HG02852 (cell line): ENCODE measurements around the gene TMEM115.
A peak's percentile ranks its signal among the peaks of the same experiment; 100 is the strongest.

ENCODE experiments used
- ATAC-seq: cut with Tn5 transposase; IDR thresholded peaks from one replicate; pipeline ENCODE4 v1.9.1; 2021; ENCODE audit warnings: mild to moderate bottlenecking, moderate library complexity; ENCODE audit not compliant: unreplicated experiment

Gene TMEM115

DNA sequence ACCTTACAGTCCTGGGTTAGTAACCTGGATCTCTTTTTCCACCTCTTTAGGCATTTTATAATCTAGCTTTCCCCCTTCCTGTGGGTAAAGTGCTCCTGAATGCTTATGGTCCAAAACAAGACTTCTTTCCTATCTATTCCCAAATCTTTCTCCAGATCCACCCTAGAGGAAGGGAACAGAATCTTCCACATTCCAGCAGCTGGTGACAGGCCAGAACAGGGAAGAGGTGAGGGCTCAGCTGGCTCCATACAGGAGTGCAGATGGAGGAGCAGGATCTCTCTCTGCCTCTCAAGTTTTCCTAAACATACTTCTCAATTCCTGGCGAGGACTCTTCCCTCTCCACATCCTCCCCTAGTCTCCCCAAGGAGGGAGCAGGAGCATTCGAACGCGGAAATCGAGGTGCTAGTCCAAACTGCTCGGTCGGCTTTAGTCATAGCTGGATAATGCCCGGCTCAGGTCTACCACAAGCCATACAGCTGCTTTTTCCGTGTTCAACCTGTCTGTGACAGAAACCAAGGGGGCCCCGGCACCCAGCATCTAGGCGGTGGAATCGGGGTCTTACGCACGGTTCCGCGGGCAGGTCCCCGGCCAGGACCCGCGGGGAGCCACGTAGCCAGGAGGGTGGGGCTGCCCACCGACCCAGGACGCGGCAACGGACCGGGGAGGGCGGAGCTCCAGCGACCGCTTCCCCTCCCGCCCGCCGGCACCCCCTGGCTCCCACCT is 22.7 kb downstream of the TMEM115 start:
- peak; percentile 34 for ATAC-seq

DNA sequence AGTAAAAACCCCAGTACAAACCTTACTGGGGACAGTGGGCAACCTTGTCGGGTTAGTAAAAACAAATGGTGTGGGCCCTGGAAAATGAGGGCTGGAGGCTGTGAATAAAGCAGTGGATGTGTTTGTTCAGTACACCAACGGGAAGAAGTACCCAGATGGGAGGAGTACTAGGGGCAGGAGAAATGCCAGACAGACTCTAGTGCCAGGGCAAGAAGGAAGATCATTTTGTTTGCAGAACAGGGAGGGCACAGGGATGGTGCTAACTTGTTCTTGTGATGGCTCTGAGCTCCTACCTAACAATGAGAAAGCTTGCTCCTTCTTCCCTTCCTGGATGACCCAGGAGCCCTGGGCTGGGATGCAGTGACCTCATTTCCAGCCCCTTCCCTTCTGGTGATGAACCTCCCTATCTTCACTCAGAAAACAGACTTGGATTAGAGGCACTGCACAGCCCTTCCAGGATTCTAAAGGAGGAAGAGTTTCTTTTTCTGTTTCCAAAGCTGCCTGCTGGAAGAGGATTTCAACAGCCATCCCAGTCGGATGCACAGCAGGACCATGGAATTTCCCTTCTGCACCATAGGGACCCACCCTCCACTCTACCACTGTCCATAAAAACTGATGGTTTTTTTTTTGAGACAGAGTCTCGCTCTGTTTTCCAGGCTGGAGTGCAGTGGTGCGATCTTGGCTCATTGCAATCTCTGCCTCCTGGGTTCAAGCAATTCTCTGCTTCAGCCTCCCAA is 24.8 kb downstream of the TMEM115 start:
- no peak for ATAC-seq

DNA sequence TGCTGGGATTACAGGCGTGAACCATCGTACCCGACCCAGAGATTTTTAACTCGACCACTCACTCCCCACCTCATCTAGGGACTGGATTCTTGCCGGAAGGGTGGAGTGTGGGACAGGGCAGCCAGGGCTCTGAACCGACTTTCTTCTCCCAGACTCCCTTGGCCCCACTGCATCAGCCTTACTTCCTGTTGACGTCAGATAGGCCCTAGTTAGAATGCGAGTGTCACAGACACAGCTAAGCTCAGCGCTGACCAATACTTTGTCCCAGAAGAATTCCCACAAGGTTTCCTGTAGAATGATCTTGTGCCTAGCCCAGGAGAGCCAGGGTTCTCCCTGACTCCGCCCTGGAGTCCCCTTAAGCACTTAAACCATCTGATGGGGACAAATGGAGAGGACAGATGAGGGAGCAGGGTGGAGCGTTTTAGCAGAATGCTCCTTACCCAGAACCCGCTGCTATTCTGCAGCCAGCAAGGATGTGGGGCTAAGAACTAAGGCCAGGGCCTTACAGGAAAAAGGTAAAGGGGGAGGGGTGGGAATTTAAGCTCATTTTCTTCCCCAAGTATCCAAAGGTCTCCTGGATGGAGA is 25.5 kb downstream of the TMEM115 start:
- no peak for ATAC-seq

DNA sequence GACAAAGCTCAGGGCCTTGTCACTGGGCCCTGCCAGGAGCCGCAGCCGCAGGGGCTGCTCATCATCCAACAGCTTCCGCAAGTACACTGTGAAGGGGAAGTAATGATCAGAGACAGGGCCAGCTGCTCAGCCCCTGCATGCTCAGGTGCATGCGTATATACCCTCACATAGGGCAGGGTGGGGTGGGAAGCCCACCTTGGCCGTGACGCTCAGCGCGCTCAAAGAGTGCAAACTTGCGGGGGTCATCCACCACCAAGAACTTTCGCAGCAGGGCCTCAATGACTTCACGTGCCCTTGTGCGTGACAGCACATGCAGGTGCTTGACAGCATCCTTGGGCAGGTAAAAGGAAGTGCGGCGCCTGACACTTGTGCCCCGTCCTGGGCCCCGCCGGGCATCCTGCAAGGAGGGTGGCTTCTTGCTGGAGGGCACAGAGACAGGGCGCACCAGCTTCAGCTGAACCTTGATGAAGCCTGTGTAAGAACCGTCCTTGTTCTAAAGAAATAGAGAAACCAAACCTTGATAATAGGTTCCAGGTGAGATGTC is 27.9 kb downstream of the TMEM115 start:
- no peak for ATAC-seq

DNA sequence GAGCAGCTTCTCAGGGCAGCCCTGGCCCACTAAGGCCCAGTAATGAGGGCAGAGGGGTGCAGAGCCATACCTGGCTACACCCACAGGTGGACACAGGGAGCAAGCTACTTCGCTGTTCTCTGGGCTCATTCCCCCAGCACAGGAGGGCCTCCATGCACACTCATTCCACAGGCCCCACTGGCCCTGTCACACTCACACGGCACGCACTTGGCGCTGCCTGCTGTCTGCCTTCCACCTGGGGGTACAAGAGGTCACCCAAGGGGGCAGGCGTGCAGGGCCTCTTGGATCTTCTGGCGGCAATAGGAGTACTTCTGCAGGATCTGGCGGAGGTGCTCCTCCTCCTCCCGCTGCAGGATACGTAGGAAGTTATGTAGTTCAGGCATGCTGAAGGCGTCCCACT is 29.0 kb downstream of the TMEM115 start:
- ATAC-seq = no peak

DNA sequence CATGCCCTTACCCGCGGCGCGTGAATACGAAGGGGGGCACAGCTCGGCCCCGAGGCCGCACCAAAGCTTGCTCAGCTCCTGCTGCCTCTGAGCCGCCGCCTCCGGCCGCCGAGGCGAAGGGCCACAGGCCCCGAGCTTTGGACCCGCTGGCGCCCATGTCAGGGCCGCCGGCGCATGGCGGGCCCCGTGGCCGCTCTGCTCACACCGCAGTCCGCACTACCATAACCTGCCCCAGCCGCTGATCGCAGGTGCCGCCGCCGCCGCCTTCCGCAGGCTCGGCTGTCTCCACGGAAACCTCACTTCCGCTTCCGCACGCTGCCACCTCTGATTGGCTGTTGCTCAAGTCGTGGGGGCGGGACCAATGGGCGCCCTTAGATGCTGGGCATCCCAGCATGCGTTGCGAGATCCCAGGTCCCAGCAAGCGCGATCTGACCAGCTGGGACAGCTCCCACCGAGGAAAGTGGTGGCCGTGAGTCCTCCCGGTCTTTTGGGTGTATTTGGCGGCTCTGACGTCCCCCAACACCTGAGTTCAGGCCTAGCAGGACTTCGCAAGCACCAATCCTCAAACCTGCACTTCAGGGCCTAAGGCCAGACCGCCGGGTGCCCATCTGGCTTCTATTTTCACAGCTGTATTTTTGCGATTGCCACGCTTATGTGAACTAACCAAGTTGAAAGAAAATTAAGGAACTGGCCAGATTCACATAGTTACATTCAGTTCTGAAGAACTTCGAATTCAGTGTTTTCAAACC is 31.2 kb downstream of the TMEM115 start, which contains the start of gene TUSC2:
TSS of gene TUSC2 (minus strand) at position 281 of the 749 bp plus-strand sequence. CDS start at position 157, 124 bp downstream.
- peak; percentile 94 for ATAC-seq

DNA sequence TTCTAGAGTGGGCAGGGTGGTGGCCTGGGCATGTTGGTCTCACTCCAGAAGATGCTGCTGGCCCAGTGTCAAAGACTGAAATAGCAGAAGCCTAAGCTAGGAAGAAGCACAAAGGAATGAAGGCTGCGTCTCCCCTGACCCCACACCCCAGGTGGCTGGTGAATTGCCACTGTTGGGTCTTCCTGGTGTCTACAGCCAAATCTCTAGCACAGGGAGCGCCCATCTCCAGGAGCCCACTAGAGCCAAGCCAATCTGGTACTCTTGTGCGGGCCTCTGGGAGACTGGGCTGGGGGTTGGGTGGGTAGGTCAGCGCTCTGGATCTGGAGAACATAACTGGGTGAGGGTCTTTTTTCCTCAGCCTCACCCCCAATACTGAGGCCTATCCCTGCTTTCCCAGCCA is 32.2 kb downstream of the TMEM115 start:
- no peak for ATAC-seq

DNA sequence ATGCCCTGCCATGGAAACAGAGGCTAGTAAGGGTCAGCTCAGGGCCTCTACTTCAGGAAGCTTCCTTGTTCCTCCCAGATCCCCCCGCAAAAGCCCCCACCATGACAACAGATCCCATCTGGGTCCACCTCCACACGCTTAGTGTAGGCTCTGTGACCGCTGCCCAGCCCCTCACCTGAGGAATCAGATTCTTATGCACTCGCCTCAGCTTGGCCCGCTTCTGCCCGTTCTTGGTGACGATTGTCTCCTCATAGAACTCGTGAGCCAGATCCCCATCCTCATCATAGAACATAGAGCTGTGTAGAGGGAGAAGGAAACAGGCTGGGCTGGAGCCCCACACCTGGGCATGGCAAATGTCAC is 33.2 kb downstream of the TMEM115 start:
- ATAC-seq = no peak

DNA sequence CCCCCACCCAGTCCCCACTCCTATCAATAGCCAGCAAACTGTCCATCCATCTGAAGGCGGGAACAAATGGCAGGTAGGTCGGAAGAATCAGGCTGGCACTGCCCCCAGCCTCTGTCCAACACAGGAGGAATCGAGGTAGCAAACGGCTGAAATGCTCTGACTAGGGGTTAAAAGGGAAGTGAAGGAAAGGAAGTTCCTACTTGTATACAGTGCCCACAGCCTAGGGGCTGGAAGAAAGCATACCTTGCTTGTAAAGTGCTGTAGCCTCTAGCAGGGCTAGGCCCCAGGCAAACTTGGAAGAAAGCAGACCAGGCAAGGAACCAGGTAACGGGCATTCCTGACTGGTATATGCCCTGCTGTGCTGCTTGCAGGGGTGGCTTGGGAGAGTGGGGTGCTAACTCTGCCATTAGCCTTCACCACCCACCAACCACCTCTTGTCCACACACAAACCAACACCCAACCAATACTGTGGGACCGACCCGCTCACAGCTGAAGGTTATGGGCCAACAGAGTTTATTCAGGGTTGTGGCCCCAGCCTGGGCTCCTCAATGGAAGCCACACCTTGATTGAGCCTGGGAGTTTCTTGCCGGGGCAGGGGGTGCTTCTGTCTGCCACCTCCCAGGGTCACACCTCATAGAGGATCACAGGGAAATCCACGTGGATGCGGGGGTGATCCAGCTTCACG is 33.7 kb downstream of the TMEM115 start:
- ATAC-seq = no peak

DNA sequence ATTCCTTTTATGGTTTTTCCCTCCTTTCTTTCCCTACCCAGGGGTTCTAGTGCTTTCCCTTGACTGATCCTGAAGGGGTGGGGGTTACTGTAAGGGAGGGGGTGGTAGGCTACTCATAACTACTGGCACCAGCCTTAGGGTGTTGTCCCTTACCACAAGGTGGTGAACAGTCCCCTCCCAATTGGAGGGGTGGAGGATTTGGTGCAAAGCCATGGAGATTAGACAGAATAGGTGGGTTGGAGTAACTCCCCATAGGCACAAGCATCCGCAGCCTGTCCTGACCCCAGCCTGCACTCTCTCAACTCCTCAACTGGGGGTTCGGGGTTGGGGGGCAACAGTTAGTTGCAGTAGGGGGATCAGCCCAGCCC is 34.2 kb downstream of the TMEM115 start:
- no peak for ATAC-seq

DNA sequence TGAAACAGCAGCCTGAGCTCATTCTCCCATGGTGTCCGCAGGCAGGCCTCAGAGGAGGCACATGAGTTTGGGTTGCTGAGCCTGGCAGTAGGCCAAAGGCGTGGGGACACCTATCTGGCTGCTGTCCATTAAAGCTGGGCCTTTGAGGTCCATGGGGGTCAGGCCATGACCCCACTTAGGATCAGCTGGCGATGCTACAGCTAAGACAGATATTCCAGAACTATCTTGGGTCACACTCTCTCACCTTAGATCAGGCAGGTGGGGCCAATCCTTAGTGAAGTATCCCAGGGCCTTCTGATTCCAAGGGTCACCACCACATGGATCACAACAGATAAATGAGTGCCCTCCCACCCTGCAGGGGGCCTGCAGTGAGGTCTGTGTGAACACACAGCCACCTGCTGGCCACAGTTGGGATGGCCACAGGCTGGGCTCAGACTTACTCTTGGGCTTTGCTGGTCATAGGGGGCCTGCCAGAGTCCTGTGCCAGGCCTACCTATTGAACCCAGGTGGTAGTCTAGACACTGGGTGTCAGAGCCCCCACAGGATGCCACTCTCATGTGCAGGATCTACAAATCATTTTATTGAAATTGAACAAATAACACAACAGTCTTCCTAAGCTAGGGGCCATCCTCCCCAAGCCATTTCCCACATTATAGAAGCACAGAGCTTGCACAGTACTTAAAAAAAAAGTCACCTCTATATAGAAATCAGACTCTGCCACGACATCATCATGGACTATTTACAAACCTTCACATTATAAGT is 34.8 kb downstream of the TMEM115 start:
- ATAC-seq = no peak

DNA sequence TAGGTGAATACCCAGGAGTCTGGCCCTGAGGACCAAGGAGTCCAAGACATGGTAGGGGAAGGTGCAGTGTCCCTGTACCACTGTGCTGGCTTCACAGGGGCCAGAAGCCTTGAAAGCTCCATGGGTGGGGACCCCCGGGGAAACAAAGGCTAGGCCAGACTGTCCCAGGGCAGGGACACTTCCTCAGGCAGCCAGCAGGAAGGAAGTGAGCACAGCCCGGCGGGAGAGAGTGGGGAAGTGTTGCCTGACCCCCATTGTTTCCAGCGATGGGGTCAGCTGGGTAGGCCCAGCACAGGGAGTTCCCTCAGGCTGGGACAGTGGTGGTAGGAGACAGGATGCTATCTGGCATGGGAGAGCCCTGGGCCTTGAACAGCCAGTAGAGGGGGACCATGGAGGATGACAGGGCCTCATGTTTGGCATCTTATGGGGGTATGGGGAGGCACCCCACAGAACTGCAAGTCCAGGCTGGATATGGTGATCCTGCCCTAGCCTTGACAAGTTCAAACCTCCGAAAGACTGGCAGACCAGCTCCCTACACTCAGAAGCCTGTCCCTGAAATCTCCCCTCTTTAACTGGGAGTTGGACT is 35.6 kb downstream of the TMEM115 start:
- no peak for ATAC-seq

DNA sequence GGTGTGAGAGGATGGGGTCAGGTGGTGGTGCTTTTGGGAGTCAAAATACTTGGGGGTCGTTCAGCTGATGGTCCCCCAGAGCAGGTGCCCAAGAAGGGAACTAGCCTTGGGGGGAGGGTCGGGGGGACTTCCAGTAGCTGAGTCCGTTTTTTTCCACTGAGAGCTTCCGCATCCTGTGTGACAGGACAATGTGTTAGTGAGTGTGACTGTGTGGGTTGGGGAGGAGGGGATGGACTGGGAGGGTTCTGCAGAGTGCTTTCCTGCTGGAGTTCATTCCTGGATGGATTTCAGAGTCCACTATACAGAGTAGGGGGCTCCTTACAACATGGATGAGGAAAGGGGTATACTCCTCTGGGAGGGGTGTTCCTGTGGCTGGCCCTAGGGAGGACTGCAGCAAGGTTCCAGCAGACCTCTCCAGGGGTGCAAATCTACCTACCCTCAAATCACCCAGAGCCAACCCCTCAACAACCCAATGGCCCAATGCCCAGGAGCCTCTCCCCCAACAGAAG is 36.2 kb downstream of the TMEM115 start:
- no peak for ATAC-seq

DNA sequence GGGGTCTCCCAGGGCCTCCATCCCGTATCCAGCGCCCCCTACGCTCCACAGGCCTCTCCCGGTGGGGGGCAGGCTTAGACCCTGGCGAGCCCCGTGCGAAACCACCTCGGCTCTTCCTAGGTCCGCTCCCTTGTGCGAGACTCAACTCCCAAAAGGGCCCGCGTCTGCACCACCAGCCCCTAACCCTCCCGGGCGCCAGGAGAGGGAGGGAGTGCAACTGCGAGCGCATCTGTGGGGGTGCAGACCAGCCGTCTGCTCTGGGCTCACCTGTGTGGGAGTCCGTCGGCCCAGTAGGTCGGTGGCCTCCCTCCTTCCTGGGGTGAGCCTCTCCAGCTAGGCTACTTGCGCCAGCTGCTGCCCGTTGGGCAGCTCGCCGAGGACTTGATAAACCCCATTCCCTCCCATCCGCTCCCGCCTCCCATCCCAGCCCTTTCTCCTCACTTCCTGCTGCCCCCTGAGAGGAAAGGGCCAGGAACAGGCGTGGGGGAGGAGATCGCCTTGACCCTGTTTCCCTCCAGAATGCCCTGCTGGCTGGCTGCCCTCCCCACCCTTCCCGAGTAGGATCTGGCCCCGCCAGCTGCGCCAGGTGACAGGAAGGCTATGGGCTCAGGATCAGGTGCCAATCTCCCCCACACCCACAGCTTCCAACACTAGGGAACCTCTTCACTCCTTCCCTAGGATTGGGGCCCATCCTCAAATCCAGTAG is 36.8 kb downstream of the TMEM115 start, which contains the start of gene HYAL2:
TSS of gene HYAL2 (minus strand) at position 360 of the 706 bp plus-strand sequence. CDS start 2,256 bp downstream, outside the sequence.
- ATAC-seq = no peak

DNA sequence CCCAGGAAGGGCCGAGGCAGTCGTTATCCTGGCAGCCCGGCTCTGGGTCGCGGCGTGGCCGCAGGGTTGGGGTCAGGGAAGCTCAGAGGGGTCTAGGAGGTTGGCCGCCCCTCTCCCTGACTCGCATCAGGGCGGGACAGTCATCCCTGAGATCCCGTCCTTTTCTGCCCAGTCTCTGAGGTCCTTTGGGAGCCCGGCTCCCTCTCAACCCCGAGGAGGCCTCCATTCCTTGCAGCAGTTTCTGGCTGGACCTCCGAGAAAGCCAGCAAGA is 37.3 kb downstream of the TMEM115 start:
- ATAC-seq = no peak

DNA sequence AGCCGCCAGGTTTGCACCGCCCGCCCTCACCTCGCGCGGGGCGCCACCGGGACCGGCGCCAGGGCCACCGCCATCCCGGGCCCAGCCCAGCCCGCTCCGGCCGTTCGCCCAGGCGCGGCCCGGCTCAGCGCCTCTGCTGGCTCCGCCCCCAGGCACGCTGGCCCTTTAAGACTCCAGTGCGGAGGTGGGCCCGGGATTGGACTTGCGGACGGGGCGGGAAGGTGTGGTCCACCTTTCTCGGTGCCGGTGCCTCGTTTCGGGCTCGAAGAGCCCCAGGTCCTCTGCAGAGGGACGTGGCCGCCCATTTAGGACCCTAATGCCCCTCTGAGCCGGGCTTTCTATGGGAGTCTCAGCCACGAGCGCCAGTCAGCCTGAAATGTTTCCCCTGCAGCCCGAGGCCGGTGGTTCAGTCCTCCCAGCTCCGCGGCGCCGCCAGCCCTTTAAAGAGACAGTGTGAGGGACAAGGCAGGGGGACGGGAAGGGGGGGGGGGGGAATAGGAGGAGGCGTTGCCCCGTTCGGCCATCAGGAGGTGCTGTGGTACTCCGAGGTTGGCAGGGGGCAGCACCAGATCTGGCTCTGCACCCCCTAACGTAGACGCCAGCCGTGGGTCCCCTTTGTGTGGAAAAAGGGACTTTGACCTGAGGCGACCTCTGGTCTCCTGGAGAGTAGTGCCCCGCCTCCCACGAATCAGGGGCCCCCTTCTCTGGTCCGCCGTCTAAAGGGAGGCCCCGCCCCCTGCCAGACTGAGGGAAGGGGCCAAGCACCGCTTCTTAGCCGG is 37.8 kb downstream of the TMEM115 start:
- ATAC-seq = peak; percentile 80

DNA sequence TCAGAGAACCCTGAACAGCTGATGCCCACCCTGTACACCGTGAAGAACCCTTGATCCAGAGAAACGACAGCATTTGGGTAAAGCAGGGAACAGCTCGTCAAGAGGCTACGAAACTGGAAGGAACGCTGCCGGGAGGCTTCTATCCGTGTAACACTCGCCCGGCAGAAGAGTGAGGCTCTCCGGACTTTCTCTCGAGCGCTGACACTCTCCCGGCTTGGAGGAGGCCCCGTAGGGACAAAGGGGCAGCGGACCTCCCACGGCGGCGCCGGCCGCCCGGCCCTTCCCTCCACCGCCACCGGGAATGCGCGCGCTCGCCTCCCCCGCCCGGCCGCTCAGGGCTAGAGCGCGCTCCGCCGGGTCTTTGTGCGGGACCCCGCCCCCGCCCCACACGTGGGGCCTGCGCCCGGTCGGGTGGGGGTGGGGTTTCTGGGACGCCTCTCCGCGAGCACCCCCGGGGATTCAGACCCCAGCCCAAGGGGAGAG is 38.4 kb downstream of the TMEM115 start:
- peak; percentile 56 for ATAC-seq
